ENCODE measurements around the gene GLT8D2.
"Not testable (repeated sequence)": the region's sequence is repeated elsewhere in the genome, so short reads cannot be mapped to it uniquely, and the experiment has no call there.

Gene GLT8D2

DNA sequence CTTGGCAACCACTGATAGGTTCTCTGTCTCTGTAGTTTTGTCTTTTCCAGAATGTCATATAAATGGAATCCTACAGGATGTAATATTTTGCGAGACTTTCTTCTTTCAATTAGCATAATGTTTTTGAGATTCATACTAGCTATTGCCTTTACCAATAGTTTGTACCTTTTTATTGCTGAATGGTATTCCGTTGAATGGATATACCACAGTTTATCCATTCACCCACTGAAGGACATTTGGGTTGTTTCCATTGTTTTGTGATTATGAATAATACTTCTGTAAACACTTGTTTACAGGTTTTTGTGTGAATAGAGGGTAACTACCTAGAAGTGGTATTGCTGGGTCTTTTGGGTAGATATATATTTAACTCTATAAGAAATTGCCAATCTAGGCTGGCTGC, 26.3 kb downstream of the GLT8D2 start:
- TF ChIP-seq, protein P1, sequence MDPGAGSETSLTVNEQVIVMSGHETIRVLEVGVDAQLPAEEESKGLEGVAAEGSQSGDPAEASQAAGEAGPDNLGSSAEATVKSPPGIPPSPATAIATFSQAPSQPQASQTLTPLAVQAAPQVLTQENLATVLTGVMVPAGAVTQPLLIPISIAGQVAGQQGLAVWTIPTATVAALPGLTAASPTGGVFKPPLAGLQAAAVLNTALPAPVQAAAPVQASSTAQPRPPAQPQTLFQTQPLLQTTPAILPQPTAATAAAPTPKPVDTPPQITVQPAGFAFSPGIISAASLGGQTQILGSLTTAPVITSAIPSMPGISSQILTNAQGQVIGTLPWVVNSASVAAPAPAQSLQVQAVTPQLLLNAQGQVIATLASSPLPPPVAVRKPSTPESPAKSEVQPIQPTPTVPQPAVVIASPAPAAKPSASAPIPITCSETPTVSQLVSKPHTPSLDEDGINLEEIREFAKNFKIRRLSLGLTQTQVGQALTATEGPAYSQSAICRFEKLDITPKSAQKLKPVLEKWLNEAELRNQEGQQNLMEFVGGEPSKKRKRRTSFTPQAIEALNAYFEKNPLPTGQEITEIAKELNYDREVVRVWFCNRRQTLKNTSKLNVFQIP (CRISPR knock-in tag; IDR thresholded peaks at IDR 0.05; ENCODE audit: borderline replicate concordance, low read depth) = no peak
- TF ChIP-seq ZNF8 (CRISPR knock-in tag; IDR thresholded peaks at IDR 0.05) = peak; percentile 97
- no peak for ATAC-seq

DNA sequence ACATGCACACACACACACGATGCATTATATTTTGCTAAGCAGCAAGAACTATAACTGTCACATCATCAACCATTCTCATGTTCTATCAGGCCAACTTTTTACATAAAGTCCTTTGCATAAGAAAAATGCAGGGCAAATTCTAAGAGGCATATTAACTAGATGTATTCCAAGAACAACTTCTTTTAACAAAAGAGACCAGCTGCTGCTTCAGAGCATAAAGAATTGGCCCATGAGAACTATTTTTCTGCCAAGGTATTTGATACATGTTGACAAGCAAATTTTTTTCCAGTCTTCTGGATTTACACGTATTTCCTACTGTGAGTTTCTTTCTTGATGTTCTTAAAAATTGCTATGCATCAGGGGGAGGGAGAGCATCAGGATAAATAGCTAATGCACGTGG, 27.2 kb downstream of the GLT8D2 start:
- TF ChIP-seq BACH2 (CRISPR knock-in tag; IDR thresholded peaks at IDR 0.05; ENCODE audit: borderline replicate concordance) (no peak), ZNF565 (CRISPR knock-in tag; conservative IDR thresholded peaks at IDR 0.05; ENCODE audit: low read depth) (no peak), PPARA (CRISPR knock-in tag; IDR thresholded peaks at IDR 0.05; ENCODE audit: borderline replicate concordance) (no peak), ZC3H10 (CRISPR knock-in tag; IDR thresholded peaks at IDR 0.05) (no peak), GLIS3 (CRISPR knock-in tag; IDR thresholded peaks at IDR 0.05) (no peak), ZFP3 (CRISPR knock-in tag; IDR thresholded peaks at IDR 0.05) (no peak), ZFP30 (CRISPR knock-in tag; IDR thresholded peaks at IDR 0.05) (no peak)
- TF ChIP-seq, protein P2, sequence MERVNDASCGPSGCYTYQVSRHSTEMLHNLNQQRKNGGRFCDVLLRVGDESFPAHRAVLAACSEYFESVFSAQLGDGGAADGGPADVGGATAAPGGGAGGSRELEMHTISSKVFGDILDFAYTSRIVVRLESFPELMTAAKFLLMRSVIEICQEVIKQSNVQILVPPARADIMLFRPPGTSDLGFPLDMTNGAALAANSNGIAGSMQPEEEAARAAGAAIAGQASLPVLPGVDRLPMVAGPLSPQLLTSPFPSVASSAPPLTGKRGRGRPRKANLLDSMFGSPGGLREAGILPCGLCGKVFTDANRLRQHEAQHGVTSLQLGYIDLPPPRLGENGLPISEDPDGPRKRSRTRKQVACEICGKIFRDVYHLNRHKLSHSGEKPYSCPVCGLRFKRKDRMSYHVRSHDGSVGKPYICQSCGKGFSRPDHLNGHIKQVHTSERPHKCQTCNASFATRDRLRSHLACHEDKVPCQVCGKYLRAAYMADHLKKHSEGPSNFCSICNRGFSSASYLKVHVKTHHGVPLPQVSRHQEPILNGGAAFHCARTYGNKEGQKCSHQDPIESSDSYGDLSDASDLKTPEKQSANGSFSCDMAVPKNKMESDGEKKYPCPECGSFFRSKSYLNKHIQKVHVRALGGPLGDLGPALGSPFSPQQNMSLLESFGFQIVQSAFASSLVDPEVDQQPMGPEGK (CRISPR knock-in tag; IDR thresholded peaks at IDR 0.05; ENCODE audit: borderline replicate concordance) = no peak
- ATAC-seq = no peak

DNA sequence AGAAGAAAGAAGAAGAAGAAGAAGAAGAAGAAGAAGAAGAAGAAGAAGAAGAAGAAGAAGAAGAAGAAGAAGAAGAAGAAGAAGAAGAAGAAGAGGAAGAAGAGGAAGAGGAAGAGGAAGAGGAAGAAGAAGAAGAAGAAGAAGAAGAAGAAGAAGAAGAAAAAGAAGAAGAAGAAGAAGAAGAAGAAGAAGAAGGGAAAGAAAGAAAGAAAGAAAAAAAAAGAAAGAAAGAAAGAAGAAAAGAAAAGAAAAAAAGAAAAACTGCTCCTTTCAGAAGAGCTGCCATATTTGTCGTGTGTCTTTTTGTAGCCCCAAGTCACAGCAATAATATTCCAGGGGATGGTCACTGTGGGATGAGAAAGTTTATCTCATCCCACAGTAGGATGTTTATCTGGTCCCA, 28.1 kb downstream of the GLT8D2 start:
- ATAC-seq = not testable (repeated sequence)

DNA sequence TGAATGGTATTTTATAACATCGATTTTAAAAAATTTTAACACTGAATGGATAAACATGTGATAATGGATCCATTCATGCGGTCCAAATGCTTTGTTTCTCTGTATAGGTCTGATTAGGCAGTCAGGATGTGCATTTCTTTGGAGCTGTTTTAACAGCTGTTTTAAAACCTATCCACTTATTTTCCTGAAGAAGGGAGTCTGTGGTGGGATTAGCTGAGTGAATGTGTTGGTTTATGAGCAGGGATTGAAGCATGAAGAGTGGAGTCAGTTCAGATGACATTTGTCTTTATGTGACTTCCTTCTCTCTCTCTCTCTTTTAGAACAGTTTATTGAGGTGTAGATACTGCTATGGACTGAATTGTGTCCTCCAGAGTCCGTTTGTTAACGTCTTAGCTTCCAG, 37.7 kb downstream of the GLT8D2 start:
- no peak for ATAC-seq

More for the DNA sequence above, 37.7 kb downstream of the GLT8D2 start:
- no peak for TF ChIP-seq ZFP30 (CRISPR knock-in tag; IDR thresholded peaks at IDR 0.05)
- no peak for TF ChIP-seq ZNF565 (CRISPR knock-in tag; conservative IDR thresholded peaks at IDR 0.05; ENCODE audit: low read depth)
- TF ChIP-seq, protein P3, sequence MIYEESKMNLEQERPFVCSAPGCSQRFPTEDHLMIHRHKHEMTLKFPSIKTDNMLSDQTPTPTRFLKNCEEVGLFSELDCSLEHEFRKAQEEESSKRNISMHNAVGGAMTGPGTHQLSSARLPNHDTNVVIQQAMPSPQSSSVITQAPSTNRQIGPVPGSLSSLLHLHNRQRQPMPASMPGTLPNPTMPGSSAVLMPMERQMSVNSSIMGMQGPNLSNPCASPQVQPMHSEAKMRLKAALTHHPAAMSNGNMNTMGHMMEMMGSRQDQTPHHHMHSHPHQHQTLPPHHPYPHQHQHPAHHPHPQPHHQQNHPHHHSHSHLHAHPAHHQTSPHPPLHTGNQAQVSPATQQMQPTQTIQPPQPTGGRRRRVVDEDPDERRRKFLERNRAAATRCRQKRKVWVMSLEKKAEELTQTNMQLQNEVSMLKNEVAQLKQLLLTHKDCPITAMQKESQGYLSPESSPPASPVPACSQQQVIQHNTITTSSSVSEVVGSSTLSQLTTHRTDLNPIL (CRISPR knock-in tag; IDR thresholded peaks at IDR 0.05; ENCODE audit: low read depth) = no peak
- no peak for TF ChIP-seq RARB (CRISPR knock-in tag; IDR thresholded peaks at IDR 0.05)
- no peak for TF ChIP-seq OSR1 (CRISPR knock-in tag; IDR thresholded peaks at IDR 0.05)
- TF ChIP-seq BACH2 (CRISPR knock-in tag; IDR thresholded peaks at IDR 0.05; ENCODE audit: borderline replicate concordance) = no peak
- no peak for TF ChIP-seq SNAI2 (CRISPR knock-in tag; IDR thresholded peaks at IDR 0.05)
- TF ChIP-seq, protein P4, sequence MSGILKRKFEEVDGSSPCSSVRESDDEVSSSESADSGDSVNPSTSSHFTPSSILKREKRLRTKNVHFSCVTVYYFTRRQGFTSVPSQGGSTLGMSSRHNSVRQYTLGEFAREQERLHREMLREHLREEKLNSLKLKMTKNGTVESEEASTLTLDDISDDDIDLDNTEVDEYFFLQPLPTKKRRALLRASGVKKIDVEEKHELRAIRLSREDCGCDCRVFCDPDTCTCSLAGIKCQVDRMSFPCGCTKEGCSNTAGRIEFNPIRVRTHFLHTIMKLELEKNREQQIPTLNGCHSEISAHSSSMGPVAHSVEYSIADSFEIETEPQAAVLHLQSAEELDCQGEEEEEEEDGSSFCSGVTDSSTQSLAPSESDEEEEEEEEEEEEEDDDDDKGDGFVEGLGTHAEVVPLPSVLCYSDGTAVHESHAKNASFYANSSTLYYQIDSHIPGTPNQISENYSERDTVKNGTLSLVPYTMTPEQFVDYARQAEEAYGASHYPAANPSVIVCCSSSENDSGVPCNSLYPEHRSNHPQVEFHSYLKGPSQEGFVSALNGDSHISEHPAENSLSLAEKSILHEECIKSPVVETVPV (CRISPR knock-in tag; IDR thresholded peaks at IDR 0.05) = no peak
- TF ChIP-seq, protein P5, sequence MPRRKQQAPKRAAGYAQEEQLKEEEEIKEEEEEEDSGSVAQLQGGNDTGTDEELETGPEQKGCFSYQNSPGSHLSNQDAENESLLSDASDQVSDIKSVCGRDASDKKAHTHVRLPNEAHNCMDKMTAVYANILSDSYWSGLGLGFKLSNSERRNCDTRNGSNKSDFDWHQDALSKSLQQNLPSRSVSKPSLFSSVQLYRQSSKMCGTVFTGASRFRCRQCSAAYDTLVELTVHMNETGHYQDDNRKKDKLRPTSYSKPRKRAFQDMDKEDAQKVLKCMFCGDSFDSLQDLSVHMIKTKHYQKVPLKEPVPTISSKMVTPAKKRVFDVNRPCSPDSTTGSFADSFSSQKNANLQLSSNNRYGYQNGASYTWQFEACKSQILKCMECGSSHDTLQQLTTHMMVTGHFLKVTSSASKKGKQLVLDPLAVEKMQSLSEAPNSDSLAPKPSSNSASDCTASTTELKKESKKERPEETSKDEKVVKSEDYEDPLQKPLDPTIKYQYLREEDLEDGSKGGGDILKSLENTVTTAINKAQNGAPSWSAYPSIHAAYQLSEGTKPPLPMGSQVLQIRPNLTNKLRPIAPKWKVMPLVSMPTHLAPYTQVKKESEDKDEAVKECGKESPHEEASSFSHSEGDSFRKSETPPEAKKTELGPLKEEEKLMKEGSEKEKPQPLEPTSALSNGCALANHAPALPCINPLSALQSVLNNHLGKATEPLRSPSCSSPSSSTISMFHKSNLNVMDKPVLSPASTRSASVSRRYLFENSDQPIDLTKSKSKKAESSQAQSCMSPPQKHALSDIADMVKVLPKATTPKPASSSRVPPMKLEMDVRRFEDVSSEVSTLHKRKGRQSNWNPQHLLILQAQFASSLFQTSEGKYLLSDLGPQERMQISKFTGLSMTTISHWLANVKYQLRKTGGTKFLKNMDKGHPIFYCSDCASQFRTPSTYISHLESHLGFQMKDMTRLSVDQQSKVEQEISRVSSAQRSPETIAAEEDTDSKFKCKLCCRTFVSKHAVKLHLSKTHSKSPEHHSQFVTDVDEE (CRISPR knock-in tag; IDR thresholded peaks at IDR 0.05) = no peak
- no peak for TF ChIP-seq ZNF8 (CRISPR knock-in tag; IDR thresholded peaks at IDR 0.05)
- no peak for TF ChIP-seq TOX (CRISPR knock-in tag; IDR thresholded peaks at IDR 0.05; ENCODE audit: borderline replicate concordance)
- TF ChIP-seq ZNF70 (CRISPR knock-in tag; IDR thresholded peaks at IDR 0.05) = no peak
- TF ChIP-seq ZFP3 (CRISPR knock-in tag; IDR thresholded peaks at IDR 0.05) = no peak
- no peak for TF ChIP-seq ARNTL (CRISPR knock-in tag; IDR thresholded peaks at IDR 0.05; ENCODE audit: borderline replicate concordance, low read depth)

All from SK-N-SH treated with all-trans-retinoic acid at 6 μM for 48 hours (cell line).